ENCODE data around the gene LMAN2.
A peak's percentile ranks its signal among the peaks of the same experiment; 100 is the strongest.

Gene LMAN2

GRCh38 chr5:177327539-177328522 lies 23.6 kb downstream of the LMAN2 start:
- DNase-seq (ENCODE audit: low spot score): no peak

GRCh38 chr5:177325868-177326381 lies 25.5 kb downstream of the LMAN2 start:
- DNase-seq (ENCODE audit: low spot score): no peak

- no peak for DNase-seq (ENCODE audit: low spot score)
Observed at GRCh38 chr5:177320879-177321278, 30.6 kb downstream of the LMAN2 start.

- no peak for DNase-seq (ENCODE audit: low spot score)
Observed at GRCh38 chr5:177319913-177320588, 31.4 kb downstream of the LMAN2 start.

GRCh38 chr5:177317959-177318377 lies 33.5 kb downstream of the LMAN2 start:
- DNase-seq (ENCODE audit: low spot score): peak; percentile 74

GRCh38 chr5:177316005-177316404 lies 35.5 kb downstream of the LMAN2 start:
- DNase-seq (ENCODE audit: low spot score): no peak

GRCh38 chr5:177315411-177315810 lies 36.1 kb downstream of the LMAN2 start:
- no peak for DNase-seq (ENCODE audit: low spot score)

- no peak for DNase-seq (ENCODE audit: low spot score)
Observed at GRCh38 chr5:177314376-177315342, 36.8 kb downstream of the LMAN2 start.

GRCh38 chr5:177313561-177314259 lies 37.8 kb downstream of the LMAN2 start:
- DNase-seq (ENCODE audit: low spot score): no peak

- DNase-seq (ENCODE audit: low spot score): no peak
Observed at GRCh38 chr5:177312649-177313181, 38.8 kb downstream of the LMAN2 start.

GRCh38 chr5:177311723-177312648 lies 39.5 kb downstream of the LMAN2 start, which contains the start of gene MXD3:
TSS of gene MXD3 (minus strand) at chr5:177311898. CDS start at chr5:177311830, 68 bp downstream.
- DNase-seq (ENCODE audit: low spot score): peak; percentile 99

GRCh38 chr5:177311392-177311722 lies 40.1 kb downstream of the LMAN2 start:
- peak; percentile 59 for DNase-seq (ENCODE audit: low spot score)

GRCh38 chr5:177310757-177311391 lies 40.6 kb downstream of the LMAN2 start:
- DNase-seq (ENCODE audit: low spot score): no peak

GRCh38 chr5:177310332-177310731 lies 41.1 kb downstream of the LMAN2 start:
- DNase-seq (ENCODE audit: low spot score): no peak

- peak; percentile 78 for DNase-seq (ENCODE audit: low spot score)
Observed at GRCh38 chr5:177309351-177310191, 41.9 kb downstream of the LMAN2 start.

GRCh38 chr5:177308740-177309139 lies 42.7 kb downstream of the LMAN2 start:
- no peak for DNase-seq (ENCODE audit: low spot score)

GRCh38 chr5:177307544-177308363 lies 43.7 kb downstream of the LMAN2 start:
- no peak for DNase-seq (ENCODE audit: low spot score)

Measured in hepatic stellate cell (primary cell).